Skeletal muscle cell (primary cell): ENCODE results near the gene SRSF7.
"Not testable (repeated sequence)": the region's sequence is repeated elsewhere in the genome, so short reads cannot be mapped to it uniquely, and the experiment has no call there.

Experiments used
- DNase-seq: peaks from one replicate; pipeline ENCODE4 v3.0.0-alpha.2; 2010; ENCODE audit warnings: low read depth
- H3K4me3 ChIP-seq: 2 replicates; pipeline ENCODE4 v1.5.1; 2011; ENCODE audit warnings: low read depth, mild to moderate bottlenecking, control low read depth, low read length, moderate library complexity

SRSF7 gene

DNA sequence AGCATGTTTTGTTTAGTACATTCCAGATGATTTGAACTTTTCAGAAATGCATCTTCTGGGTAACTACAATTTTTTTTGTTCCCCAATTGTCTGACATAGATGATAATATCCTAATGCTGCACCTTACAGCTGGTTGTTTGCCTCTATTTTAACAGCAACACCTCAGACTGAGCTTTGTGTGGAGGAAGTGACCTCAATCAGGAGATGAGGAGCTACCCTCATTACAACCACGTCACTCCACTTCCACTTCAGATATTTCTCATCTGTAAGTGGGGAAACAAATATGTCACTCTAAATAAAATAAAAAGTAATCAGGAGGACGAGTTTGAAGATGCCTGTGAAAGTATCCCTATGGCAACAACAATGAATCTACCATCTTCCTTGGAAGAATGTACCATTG lies 12.1 kb upstream of the SRSF7 start:
- no peak overlapping the region for H3K4me3 ChIP-seq
- no peak for DNase-seq

DNA sequence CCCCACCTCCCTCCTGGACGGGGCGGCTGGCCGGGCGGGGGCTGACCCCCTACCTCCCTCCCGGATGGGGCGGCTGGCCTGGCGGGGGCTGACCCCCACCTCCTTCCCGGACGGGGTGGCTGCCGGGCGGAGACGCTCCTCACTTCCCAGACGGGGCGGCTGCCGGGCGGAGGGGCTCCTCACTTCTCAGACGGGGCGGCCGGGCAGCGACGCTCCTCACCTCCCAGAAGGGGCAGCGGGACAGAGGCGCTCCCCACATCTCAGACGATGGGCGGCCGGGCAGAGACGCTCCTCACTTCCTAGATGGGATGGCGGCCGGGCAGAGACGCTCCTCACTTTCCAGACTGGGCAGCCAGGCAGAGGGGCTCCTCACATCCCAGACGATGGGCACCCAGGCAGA lies 4.7 kb upstream of the SRSF7 start:
- not testable (repeated sequence) for DNase-seq, H3K4me3 ChIP-seq

DNA sequence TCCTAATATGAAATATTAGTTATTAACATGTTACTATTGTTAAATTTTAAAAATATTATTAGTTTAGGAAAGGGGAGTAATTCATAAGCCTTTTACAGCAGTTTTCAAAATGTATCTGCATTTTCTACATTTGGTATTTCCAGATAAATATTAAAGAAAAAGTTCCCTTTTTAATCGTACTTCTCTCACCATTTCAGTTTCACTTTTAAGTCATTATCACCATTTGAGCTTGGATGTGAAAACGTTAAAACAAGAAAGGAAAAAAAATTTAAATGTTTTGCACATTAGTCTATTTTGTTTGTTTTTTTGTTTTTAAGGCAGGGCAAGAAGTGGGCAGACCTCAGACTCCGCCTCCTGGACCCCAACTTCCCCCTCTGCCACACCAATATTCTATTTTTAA lies 3.3 kb upstream of the SRSF7 start:
- no peak overlapping the region for H3K4me3 ChIP-seq
- DNase-seq = no peak

DNA sequence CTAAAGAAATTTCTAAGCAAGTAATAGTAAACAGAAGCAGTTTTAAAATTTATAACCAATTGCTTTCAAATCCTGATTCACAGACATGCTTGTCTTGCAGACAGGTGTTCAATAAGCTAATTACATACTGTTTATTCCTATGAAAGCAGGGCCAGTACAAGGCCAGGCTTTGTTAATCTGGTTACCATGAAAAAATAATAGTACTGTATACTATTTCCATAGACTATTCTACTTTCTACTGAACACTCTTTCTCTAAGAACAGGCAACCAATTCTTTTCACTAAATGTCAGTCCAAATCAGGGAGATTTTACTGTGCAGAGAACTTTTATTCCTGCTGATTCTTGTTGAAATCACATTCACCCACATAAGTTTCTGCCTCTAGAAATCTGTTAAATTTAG lies 2.9 kb upstream of the SRSF7 start:
- DNase-seq = no peak
- no peak overlapping the region for H3K4me3 ChIP-seq

DNA sequence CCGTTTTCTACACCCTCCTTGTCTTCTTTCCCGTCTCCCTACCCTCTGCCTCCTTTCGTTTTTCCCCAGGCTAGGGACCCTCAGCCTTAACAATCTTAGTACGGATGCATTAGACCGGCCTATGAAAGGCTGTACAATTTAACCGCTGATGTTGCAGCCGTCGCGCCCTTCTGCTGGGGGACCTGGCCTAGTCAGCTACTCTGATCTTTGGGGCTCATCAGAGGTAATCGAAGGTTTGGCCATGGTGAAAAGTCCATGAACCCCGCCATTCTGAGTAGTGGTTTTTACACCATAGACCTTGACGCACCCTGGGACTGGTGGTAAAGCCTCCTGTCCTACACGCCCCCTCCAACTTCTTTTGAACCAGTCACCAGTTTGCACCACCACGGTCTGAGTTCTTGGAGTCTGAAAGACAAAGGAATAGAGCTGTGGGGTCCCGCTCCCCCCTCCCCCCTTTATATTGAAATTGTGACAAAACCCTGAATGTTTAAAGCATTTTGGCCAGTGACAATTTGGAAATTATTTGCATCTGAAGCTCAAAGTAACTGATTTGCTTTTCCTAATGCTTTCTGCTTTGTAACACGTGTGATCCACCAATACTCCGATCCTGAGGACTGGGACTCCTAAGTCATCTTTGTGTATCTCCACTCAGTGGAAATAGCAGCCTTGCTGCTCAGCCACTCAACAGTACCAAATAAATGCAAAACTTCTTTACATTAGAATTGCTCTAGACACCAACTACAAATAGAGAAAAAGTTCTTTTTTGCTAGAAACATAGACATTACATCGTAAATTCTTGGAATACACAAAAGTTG lies 642 bp upstream of the SRSF7 start:
- H3K4me3 ChIP-seq = peak overlapping the region; percentile 95
- no peak for DNase-seq

DNA sequence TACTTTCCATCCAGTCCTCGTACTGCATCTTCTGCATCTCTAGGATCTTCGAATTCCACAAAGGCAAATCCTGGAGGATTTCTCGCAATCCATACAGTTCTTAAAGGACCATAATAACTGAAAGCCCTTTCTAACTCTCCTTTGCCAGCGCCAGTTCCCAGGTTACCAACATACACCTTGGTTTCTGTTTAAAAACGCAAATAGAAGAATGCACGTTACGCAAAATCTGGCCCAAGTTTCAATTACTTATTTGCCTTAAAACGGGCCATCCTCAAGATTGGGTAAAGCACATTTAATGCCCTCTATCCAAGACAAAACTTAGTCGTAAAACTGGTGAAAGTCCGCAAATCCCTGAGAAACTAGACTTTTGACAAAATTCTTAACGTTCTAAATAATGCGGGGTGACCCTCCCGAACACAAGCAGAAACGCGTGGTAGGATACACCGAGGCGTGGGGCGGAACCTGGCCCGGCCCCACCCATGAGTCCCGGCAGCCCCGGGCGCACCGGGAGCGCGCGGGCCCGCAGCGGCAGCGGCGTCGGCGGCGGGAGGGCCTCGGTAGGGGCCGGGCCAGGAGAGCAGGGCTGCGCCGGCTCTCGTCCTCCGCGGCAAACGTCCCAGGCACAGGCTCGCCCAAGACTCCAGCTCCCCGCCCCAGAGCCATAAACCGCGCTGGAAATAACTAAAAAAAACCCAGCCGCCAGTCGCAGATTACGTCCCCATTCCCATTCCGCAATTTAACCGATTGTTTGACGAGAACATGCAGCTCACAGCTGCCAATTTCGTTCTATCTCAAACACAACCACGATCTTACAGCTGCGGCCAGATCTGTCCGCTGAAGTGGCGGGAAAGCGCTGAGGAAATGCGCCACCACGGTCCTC lies 910 bp downstream of the SRSF7 start:
- no peak for DNase-seq
- peak overlapping the region; percentile 95 for H3K4me3 ChIP-seq

DNA sequence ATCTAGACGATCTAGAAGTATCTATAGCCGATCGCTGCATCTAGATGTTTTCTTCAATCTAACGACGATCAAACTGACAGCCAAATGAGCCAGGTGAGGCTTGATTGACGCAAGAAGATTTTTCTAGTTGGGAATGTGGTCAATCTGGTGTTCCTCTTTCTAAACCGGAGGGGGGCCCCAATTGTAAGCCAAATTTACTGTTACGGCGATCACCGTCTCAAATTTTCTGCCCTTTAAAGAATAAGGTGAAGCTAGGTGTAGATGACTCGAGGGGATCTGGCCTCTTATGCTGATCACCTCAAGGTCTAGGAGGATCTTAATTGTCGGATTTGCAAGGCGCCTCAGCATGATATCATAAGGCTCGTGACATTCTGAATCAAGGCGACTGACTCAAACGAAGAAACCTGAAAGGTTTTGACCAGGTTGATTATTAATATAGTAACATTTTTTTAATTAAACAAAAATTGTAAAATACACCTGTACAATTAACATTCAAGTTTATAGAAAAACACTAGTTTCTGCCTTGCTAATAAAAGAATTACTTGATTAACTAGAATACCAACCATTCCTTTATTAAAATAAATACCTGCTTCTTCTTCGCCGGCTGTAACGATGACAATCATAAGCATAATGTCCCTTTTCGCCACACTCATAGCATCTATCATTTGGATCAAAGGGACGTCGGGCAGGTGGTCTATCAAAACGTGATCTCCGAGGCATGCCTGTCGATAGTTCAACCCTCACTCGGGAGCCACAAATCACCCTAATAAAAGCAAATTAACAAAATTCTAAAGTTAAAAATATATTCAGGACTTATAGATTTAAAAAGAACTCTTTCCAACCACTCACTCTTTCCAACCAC lies 2.0 kb downstream of the SRSF7 start:
- no peak for DNase-seq
- H3K4me3 ChIP-seq = peak overlapping the region; percentile 95

DNA sequence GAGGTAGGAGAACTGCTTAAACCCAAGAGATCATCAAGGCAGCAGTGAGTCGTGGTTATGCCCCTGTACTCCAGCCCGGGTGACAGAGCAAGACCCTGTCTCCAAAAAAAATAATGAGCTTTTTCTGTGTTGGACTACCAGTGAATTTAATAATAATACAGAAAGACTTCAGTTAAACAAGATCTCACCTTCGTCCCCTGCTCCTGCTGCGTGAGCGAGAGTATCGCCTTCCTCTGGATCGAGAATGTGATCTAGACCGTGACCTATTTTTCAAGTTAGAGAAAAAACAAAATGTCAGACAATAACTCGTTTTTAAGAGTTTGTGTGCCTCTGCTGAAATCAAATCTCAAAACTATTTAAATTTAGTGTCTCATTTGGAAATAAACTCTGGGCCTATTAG lies 2.8 kb downstream of the SRSF7 start:
- no peak overlapping the region for H3K4me3 ChIP-seq

DNA sequence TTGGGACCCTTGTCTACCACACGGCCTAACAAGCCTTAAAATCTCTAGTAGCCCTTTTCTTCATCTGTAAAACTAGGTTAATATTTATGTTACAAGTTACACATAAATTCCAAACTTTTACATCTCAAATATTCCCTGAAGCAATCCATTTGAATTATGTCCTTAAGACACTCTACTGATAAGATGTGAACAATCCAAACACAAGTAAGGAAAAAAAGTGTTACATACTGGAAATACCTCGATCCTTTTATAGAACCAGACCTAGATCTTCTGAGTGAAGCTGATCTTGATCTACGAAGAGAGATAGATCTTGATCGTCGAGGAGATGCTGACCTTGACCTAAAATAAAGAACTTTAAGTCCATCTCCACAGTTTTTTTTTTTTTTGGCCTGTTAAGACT lies 3.3 kb downstream of the SRSF7 start:
- H3K4me3 ChIP-seq = no peak overlapping the region
- no peak for DNase-seq

More for the DNA sequence above, 2.8 kb downstream of the SRSF7 start:
- DNase-seq = no peak

DNA sequence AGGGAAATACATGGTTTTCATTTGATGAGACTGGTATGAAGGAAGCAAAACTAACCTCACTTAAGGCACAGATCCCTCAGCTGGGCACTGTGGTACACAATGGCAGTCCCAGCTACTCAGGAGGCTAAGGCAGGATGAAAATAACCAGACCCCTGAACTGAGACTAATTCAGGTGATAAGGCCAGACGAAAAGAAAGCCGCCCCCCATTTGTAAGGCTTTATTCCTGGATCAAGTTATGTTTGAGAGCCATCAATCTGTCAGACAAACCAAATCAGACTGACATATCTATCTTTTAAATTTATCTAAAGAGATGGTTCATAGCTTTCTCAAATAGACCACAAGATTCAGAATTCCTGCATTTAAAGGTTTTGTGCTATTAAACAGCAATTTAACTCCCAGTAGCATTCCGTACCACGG lies 4.1 kb downstream of the SRSF7 start:
- DNase-seq = no peak
- no peak overlapping the region for H3K4me3 ChIP-seq

DNA sequence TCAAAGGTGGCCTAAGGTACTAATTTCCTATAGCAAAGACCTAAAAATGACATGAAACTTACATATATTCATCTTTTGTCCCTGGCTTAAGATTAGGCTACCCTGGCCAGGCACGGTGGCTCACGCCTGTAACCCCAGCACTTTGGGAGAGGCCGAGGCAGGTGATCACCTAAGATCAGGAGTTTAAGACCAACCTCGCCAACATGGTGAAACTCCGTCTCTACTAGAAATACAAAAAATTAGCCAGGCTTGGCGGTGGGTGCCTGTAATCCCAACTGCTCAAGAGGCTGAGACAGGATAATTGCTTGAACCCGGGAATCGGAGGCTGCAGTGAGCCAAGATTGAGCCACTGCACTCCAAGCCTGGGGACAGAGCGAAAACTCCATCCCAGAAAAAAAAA lies 5.9 kb downstream of the SRSF7 start:
- H3K4me3 ChIP-seq = no peak overlapping the region
- no peak for DNase-seq

DNA sequence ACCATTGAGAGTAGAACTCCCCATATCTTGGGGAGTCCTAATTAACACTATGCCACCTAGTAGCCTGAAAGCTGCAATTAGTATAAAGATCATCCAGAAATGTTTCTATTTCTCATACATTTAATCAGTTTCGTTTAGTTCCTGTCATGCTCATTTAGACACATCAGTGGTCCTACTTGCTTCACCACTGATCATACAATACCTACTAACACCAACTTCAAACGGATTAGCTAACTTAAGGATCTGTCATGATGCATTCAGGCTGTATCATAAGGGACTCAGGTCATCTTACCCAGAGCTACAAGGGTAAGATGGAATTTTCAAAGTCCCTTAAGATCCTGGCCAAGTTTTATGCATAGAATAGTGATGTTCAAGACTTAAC lies 6.8 kb downstream of the SRSF7 start:
- no peak for DNase-seq
- H3K4me3 ChIP-seq = no peak overlapping the region

DNA sequence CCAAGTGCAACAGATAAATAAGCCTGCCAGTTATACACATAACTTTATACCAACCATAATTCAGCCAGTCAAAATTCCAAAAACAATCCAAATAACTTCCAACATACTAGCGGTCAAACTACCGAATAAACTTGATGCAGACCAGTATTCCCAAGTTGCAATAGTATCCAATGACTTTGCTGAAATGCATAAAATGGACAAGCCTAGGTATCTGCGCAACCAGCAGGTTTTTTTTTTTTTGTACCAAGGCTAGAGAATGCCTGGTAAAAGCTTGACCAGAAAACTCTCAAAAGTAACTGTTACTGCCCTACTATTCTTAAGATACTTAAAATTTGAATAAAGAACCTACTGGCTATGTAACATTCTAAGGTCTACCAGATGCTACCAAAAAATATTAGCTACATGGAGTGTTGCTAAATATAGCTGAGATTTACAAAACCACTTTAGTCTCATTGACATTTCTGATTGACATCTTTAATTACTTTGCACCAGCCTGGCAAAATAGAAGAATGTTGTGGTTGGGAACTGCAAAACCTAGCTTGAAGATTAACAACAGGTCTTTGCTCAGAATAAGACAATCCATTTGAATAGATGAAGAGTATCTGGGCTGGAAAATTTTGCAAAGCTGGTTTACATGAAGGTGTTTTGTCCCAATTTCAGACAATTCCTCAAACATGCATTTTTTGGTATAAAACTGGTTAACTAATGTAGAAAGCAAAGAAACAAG lies 7.3 kb downstream of the SRSF7 start:
- no peak for DNase-seq

DNA sequence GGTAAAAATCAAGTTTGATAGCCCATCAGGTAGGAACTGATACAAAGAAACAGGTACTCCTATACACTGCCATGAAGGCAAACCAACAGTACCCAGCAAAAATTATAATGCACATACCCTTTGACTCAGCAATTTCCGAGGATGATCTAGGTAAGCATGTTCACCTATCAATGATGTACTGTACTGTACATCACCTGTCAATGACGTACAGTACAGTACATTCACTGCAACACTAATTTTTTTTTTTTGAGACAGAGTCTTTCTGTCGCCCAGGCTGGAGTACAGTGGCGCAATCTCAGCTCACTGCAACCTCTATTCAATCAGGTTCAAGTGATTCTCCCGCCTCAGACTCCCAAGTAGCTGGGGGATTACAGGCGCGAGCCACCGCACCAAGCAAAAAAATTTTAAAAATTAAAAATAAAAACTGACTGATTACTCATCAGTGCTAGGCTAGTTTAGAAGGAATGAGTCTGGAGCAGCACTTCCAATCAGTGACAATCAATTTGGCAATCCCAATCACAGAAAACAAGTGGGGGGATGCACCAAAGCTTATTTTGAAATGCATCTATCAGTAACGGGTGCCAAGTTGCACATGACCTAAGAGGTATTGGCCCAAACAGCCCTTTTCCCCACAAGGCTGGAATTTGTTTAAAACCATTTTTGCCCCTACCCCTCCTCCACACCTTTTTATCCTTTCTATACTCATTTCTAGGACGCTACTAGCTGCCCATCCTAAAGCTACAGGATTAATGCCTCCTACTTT lies 8.2 kb downstream of the SRSF7 start:
- DNase-seq = no peak
- H3K4me3 ChIP-seq = no peak overlapping the region

More for the DNA sequence above, 7.3 kb downstream of the SRSF7 start:
- H3K4me3 ChIP-seq = no peak overlapping the region

DNA sequence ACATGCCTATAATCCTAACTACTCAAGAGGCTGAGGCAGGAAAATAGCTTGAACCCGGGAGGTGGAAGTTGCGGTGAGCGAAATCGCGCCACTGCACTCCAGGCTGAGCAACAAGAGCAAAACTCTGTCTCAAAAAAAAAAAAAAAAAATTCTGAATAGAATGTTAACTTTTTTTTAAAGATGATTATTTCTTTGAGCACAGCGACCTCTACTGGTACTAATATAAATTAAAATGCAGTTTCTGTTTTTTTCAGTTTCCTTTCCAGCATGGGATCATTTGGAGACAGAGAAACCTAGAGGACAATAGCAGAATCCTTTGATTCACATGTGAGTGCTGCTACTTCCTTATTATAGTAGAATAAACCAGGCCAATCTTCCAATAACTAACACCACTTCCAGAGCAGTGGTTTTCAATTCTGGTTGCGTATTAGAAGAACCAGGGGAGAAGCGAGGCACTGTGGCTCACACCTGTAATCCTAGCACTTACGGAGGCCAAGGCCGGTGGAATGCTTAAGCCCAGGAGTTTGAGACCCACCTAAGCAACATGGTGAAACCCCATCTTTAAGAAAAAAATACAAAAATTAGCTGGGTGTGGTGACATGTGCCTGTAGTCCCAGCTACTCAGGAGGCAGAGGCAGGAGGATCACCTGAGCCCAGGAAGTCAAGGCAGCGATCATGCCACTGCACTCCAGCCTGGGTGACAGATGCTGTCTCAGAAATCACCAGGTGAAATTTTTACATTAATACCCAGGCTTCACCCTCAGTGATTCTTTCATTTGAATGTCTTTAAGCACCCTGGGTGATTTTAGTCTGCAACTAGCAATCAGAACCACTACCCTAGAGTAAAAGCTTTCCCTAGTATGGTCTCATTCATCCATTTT lies 10.1 kb downstream of the SRSF7 start:
- no peak overlapping the region for H3K4me3 ChIP-seq
- no peak for DNase-seq

DNA sequence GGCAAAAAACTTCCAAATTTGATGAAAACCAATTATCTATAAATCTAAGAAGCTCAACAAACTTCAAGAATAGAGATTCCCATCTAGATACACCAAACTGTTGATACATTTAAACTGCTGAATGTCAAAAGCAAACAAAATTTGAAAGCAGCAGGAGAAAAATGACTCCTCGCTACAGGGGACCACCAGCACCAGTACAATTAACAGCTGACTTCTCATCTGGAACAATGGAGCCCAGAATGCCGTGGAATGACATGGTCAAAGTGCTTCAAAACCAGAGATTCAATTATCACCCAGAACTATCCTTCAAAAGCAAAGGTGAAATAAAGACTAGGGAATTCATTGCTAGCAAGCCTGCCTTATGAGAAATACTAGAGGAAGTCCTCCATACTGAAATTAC lies 11.6 kb downstream of the SRSF7 start:
- no peak overlapping the region for H3K4me3 ChIP-seq
- DNase-seq = no peak

DNA sequence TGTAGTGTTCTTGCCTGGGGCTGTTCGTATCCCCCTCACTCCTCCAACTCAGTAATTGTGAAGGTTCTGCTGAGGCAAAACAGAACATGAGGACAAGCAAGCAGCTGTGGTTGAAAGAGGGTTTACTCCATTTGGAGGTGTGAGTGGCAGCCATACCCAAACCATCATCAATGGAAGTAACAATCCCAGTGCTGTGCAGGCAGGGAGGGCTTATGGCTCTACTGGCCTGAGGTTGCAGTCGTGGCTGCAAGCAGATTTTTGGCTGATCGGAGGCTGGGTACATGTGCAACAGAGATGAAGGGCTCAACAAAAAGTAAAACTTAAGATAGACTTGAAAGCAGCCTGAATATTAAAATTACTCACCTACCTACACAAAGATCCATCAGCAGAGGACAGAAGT lies 13.2 kb downstream of the SRSF7 start:
- no peak overlapping the region for H3K4me3 ChIP-seq
- no peak for DNase-seq
